SJCRH30 (cell line): ENCODE measurements around the gene TMEM140. TPM values are rescaled to one million over a fixed set of nuclear protein-coding genes. Genes with fewer than 3 reads are reported as not detected.
A peak's percentile ranks its signal among the peaks of the same experiment; 100 is the strongest.
"Not testable (repeated sequence)": the region's sequence is repeated elsewhere in the genome, so short reads cannot be mapped to it uniquely, and the experiment has no call there.

Source experiments
- DNase-seq, 2 experiments: peaks; one replicate each; pipeline ENCODE4 v3.0.0-alpha.2; 2015 to 2020
- H3K27ac ChIP-seq: fragments of 250-450 bp; sonication (Bioruptor Pico); 2 replicates; pipeline ENCODE4 v1.5.1; 2020; ENCODE audit warnings: mild to moderate bottlenecking, moderate library complexity
- H3K27me3 ChIP-seq: fragments of 250-450 bp; sonication (Bioruptor Pico); 2 replicates; pipeline ENCODE4 v1.5.1; 2020; ENCODE audit warnings: mild to moderate bottlenecking, moderate library complexity
- H3K36me3 ChIP-seq: fragments of 250-450 bp; sonication (Bioruptor Pico); 2 replicates; pipeline ENCODE4 v1.5.1; 2020; ENCODE audit warnings: mild to moderate bottlenecking, moderate library complexity
- H3K4me1 ChIP-seq: fragments of 250-450 bp; sonication (Bioruptor Pico); 2 replicates; pipeline ENCODE4 v1.5.1; 2020; ENCODE audit warnings: mild to moderate bottlenecking, moderate library complexity
- H3K4me3 ChIP-seq: fragments of 250-450 bp; sonication (Bioruptor Pico); 2 replicates; pipeline ENCODE4 v1.5.1; 2020; ENCODE audit warnings: mild to moderate bottlenecking, moderate library complexity
- H3K9me3 ChIP-seq: fragments of 250-450 bp; sonication (Bioruptor Pico); replicated peaks from 2 replicates; pipeline ENCODE4 v1.5.1; 2020; ENCODE audit warnings: mild to moderate bottlenecking, moderate library complexity
- total RNA-seq: library from RNA; depleted of rRNA; stranded (reverse); fragments of >200 nt; shearing (Covaris generic); gene quantifications from 2 replicates; pipeline ENCODE4 v1.2.3, GENCODE V29; 2014

Gene TMEM140
- total RNA-seq, 1 experiment from 2014 or later: 0.12 TPM

DNA sequence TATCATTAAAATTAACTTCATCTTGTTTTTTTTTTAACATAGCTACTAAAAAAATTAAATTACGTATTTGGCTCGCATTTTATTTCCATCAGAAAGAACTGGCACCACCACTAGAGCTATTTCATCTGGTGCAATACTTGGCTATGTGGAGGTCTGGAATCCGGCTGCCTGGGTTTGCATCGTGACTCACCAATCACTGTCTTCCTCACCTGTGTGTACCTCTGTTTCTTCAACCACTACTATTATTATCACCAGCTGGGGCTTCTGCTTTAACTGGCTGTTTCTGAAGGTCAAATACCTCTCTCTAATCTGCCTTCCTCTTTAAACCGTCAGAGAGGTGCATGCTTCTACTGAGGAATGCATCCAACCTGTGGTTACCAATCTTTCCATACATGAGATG is 57.0 kb downstream of the TMEM140 start:
- DNase-seq: no peak
- no peaks in the 10 kb centered on the region for H3K27me3 ChIP-seq
- no peak overlapping the region for H3K4me3 ChIP-seq
- peaks cover 13% of the 10 kb centered on the region for H3K36me3 ChIP-seq
- no peaks in the 10 kb centered on the region for H3K9me3 ChIP-seq
- no peak overlapping the region for H3K27ac ChIP-seq
- peaks cover 17% of the 10 kb centered on the region for H3K4me1 ChIP-seq

DNA sequence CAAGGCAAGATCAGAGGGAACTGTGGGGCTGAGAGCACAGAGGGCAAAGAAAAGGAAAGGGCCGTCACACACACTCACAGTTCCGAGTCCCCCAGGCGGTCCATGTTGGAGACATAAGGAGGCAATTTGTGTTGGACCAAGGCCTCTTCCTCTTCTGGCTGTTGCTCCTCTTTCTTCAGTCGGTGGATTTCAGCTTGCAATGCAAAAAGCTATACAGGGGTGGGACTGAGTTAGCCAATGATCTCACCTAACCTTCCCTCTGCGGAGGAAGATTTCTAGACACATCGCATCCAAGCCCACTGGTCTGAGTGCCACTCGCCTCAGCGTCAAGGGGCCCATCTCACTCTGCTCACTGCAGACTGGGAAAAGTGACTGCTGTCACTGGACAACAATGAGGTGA is 58.0 kb downstream of the TMEM140 start:
- H3K4me3 ChIP-seq: no peak overlapping the region
- no peaks in the 10 kb centered on the region for H3K27me3 ChIP-seq
- H3K36me3 ChIP-seq: peaks cover 8% of the 10 kb centered on the region
- H3K9me3 ChIP-seq: no peaks in the 10 kb centered on the region
- DNase-seq: no peak
- peaks cover 9% of the 10 kb centered on the region for H3K4me1 ChIP-seq
- H3K27ac ChIP-seq: no peak overlapping the region

DNA sequence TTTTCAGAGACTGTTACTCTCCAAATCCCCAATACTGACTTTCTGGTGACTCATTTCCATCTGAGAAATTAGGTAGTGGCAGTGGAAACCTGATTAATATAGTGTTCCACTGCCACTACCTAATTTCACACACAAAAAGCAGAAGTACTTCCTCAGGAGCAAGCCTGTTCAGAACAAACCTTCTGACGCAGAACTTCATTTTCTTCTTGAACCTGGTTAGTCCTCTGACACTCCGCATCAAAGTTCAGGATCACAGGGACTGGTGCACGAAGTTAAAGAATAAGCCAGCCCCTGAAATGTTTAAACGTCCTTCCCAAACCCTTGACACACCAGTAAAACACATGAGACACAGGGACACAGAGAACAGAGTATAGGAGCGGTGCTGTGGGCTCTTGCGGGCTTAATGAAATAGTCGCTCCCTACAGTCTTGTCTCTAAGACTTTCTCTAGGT is 59.1 kb downstream of the TMEM140 start:
- Histone ChIP-seq H3K4me3 (no peak overlapping the region), H3K27me3 (no peaks in the 10 kb centered on the region), H3K27ac (no peak overlapping the region), H3K4me1 (no peaks in the 10 kb centered on the region), H3K36me3 (peaks cover 8% of the 10 kb centered on the region), H3K9me3 (no peaks in the 10 kb centered on the region)
- no peak for DNase-seq

DNA sequence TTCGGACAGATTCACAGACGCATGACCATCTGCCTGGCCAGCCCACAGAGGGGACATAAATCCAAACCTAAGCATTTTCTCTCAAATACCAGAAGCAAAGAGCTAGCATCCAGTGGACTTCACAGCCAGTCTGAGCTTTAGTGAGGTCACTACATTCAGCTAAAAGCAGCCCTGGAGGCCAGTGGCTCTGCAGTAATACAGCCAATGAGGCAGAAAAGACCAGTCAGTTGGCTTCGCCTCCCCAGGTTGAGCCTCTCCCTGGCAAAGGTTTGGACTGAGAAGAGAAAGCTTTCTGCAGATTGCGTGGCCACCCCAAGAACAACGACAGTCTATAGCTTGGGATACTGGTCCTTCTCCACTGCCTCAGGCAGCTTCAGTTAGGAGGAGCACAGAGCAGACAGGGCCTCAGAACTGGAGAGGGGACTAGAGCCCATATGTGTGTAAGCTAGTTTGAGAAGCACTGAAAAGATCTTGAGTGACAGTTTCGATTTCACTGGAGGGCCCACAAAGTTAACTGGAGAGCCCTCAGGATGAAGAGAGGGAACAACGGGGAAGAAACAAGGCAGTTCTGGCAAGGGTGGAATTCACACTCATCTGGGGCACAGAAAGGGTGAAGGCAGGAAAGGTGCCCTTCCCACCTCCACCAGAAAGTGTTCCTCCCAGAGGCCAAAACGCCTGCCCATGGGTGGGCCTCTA is 59.7 kb downstream of the TMEM140 start:
- no peak for DNase-seq
- Histone ChIP-seq H3K27ac (no peak overlapping the region), H3K27me3 (no peaks in the 10 kb centered on the region), H3K9me3 (no peaks in the 10 kb centered on the region), H3K4me3 (no peak overlapping the region), H3K36me3 (peaks cover 4% of the 10 kb centered on the region; the same call in 1 of the 2 replicates), H3K4me1 (no peaks in the 10 kb centered on the region)

DNA sequence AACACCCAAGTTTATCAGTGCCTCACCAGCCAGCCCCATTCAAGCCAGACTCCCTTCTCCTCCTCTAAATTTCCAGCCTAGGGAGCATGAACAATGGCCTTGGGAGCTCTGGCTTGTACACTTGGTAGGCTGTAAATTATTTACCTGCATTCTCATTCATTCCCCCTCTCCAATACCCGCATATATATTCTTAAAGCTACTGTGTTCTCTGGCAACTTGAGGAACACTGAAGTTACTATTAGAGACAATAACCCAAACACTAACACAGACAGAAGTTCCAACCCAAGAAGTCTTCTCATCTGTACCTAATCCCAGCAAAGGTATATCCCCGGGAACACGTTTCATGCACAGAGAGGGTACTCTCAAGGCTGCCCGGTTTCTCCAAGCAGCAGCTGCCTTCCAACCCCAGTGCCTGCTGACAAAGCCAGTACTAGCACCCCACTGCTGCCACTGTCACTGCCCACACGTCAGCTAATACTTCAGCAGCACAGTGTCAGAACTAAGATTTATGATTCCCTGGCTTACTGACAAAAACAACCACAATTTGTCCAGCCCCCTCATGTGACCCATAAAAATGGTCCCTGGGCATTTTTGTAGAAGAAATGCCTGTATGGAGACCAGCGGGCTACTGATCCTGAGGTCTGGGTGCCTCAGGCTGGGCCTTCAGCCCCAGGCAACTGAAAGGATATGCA is 60.4 kb downstream of the TMEM140 start:
- Histone ChIP-seq H3K27me3 (no peaks in the 10 kb centered on the region), H3K4me1 (no peaks in the 10 kb centered on the region), H3K4me3 (no peak overlapping the region), H3K9me3 (no peaks in the 10 kb centered on the region), H3K36me3 (peaks cover 4% of the 10 kb centered on the region; the same call in 1 of the 2 replicates), H3K27ac (no peak overlapping the region)
- no peak for DNase-seq

DNA sequence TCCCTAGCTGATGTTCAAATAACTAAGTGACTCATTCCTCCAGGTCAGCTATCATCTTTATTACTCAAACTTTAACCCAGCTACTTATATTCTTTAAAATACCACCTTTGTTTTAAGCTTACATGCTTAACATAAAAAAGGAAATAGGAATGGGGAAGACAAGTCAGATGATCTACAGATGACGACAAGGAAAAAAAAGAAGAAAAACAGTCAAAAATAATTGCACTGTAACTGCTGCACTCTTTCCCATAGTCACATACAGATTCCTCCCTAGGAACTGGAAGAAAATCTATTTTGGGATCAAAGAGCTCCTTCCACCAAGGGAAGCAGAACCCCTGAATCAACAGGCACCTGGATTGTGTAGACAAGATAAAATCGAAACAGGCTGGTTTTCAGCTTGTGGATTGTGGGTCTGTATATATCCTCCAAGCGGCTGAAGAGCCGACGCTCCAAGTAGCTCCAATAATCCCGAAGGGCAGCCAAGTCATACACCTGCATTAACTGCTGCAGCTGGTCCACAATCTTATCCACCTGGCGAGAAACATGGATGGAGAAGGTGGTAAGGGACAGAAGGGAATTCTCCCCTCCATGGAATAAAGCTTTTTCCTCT is 61.5 kb downstream of the TMEM140 start:
- Histone ChIP-seq H3K4me1 (no peaks in the 10 kb centered on the region), H3K9me3 (no peaks in the 10 kb centered on the region), H3K4me3 (no peak overlapping the region), H3K27ac (no peak overlapping the region), H3K27me3 (no peaks in the 10 kb centered on the region), H3K36me3 (peaks cover 1% of the 10 kb centered on the region; the same call in 1 of the 2 replicates)
- no peak for DNase-seq

DNA sequence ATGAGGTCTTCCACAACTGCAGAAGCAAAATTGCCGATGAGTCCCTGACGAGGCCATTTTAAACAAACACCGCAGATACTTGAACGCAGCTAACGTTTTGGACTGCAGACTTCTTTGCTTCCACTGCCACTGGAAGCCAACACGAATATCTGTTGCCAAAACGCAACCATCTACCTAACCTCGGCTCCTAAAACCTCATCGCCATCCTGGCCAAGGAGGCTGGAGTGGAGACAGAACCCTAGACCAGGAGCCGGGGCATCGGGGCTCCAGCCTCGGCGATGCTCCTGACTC is 63.0 kb downstream of the TMEM140 start:
- peak overlapping the region; percentile 24; the same call in 1 of the 2 replicates for H3K27ac ChIP-seq
- no peaks in the 10 kb centered on the region for H3K9me3 ChIP-seq
- no peaks in the 10 kb centered on the region for H3K27me3 ChIP-seq
- no peak for DNase-seq
- H3K36me3 ChIP-seq: no peaks in the 10 kb centered on the region
- H3K4me3 ChIP-seq: peak overlapping the region; percentile 90
- H3K4me1 ChIP-seq: no peaks in the 10 kb centered on the region

DNA sequence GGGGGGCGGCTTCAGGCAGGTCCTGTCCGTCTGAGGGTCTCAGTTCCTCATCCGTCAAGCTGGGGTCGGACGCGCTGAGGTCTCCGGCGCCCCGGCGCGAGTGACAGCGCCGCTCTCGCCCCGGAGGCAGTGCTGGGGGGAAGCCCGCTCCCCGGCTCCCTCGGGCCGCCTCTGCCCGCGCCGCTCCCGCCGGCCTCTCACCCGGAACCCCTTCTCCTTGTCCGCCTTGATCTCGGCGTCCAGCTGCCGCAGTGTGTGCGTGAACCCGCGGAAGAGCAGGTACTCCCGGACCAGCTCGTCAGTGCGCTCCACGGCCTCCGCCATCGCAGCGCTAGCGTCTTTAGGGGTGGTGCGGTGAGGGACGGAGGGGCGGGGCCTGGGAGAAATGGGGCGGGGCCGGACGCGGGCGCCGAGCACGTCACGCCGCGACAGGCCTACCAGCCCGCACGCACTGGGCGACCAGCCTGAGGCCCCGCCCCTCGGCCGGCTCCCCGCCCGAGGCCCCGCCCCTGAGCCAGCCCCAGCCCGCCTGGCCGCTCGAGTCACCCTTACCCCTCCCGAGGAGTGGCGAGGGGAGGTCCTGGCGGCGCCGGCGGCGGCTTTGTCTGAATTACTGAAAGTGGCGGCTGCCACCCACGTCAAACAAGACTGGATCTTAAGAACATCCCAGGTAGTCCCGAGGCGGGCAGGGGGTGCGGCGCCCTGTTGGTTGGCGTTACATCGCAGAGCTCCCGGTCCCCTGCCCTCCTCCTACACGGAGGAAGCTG is 63.5 kb downstream of the TMEM140 start, which contains the start of gene WDR91:
TSS of gene WDR91 (minus strand) at position 348 of the 767 bp plus-strand sequence. CDS start at position 324, 24 bp downstream.
- Histone ChIP-seq H3K27ac (peak within 1 kb of the TSS; percentile 82), H3K36me3 (no peaks in the 10 kb centered on the region), H3K9me3 (no peaks in the 10 kb centered on the region), H3K4me3 (peak within 1 kb of the TSS; percentile 90), H3K27me3 (no peaks in the 10 kb centered on the region), H3K4me1 (no peaks in the 10 kb centered on the region)
- peak; percentile 95 to 96 for DNase-seq

DNA sequence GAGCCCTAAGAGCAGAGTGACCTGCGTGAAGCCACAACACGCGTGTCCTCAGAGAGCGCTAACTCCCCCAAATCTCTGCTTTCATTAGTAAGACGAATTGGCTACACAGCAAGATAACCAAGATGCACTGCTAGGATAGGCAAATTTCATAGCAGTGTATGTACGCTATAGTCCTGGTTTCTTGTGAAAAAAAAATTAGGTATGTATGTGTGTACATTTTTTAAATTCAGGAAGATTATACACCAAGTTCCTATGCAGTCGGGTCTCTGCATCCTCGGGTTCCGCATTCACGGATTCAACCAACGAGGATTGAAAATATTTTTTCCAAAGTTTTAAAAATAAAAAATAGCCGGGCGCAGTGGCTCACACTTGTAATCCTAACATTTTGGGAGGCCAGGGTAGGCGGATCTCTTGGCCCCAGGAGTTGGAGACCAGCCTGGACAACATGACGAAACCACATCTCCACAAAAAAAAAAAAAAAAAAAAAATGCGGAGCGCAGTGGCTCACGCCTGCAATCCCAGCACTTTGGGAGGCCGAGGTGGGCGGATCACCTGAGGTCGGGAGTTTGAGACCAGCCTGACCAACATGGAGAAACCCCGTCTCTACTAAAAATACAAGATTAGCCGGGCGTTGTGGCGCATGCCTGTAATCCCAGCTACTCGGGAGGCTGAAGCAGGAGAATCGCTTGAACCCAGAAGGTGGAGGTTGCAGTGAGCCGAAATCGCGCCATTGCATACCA is 64.2 kb downstream of the TMEM140 start:
- peak; percentile 30 to 55 for DNase-seq
- H3K27me3 ChIP-seq: not testable (repeated sequence)
- peak overlapping the region; percentile 90 for H3K4me3 ChIP-seq

DNA sequence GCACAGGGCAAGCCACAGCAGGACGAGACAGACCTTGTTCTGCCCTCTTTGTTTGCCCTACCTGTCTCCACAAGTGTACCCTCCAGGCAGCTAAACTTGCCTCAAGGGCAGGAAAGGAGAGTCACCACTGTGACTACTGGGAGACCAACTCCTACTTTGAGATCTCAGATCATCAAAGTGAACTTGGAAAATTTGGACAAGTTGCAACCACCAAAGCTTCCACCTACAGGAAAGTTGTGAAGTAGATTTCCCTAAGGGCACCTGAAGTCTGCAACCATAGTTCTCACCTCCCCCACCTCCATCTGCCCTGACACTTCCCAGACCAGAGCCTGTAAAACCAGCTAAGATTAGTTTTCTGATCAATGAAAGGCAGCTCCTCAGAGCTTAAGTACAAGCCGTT is 66.0 kb downstream of the TMEM140 start:
- H3K9me3 ChIP-seq: no peaks in the 10 kb centered on the region
- H3K27ac ChIP-seq: no peak overlapping the region
- H3K4me1 ChIP-seq: no peaks in the 10 kb centered on the region
- H3K36me3 ChIP-seq: no peaks in the 10 kb centered on the region
- H3K27me3 ChIP-seq: no peaks in the 10 kb centered on the region; the same call in 1 of the 2 replicates
- H3K4me3 ChIP-seq: no peak overlapping the region
- no peak for DNase-seq

More for the DNA sequence above, 64.2 kb downstream of the TMEM140 start:
- H3K4me1 ChIP-seq, H3K9me3 ChIP-seq, H3K36me3 ChIP-seq: not testable (repeated sequence)
- peak overlapping the region; percentile 82 for H3K27ac ChIP-seq

DNA sequence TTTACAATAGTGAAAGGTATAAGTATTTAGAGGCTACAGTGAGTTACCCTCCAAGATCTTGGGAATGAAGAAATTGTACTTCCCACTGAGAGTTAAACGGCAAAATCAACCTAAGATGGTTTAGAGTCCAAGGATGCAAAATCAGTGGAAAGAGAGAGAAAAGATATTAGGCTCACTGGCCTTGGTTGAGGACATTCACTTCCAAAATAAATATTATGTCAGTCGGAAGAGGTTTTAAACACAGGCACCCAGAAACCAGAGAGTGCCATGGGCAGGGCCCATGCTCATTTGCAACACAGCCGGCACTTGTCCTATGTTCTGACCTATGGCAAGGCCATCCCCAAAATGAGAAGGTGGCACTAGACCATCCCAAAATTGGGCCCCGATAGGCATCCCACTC is 67.3 kb downstream of the TMEM140 start:
- H3K36me3 ChIP-seq: no peaks in the 10 kb centered on the region
- no peaks in the 10 kb centered on the region; the same call in 1 of the 2 replicates for H3K27me3 ChIP-seq
- H3K4me1 ChIP-seq: no peaks in the 10 kb centered on the region
- DNase-seq: no peak
- no peak overlapping the region for H3K27ac ChIP-seq
- H3K9me3 ChIP-seq: no peaks in the 10 kb centered on the region
- no peak overlapping the region for H3K4me3 ChIP-seq

DNA sequence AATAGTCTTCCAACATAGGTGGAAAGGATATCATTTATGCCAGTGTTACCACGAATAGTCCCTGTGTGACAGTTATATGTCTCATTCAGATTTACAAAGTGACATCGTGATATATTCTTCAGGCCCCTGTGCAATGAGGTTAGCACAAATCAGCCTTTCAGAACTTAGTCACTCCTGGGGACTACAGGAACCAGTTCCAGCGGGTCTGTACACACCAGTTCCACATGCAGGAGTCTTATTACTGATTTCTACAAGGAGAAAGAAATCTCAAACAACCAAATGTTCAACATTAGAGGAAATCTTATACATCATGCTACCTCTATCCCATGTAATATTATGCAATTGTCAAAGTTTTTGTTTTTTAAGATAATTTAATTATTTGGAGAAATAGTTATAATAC is 67.8 kb downstream of the TMEM140 start:
- Histone ChIP-seq H3K27me3 (no peaks in the 10 kb centered on the region; the same call in 1 of the 2 replicates), H3K4me1 (no peaks in the 10 kb centered on the region), H3K4me3 (no peak overlapping the region), H3K9me3 (no peaks in the 10 kb centered on the region), H3K27ac (no peak overlapping the region), H3K36me3 (no peaks in the 10 kb centered on the region)
- no peak for DNase-seq
